Transverse colon (tissue), 4 donors: ENCODE results near the gene PRRX2.

Experiments used
- CTCF ChIP-seq, 5 experiments: fragments of 200-600 bp in 3 of 5; fragments of 450-650 bp in 2 of 5; sonication (generic) in 3 of 5; IDR thresholded peaks; 1 replicate in 2 of 5; 2 replicates in 3 of 5; pipeline ENCODE4 v1.5.1; 2016 to 2017; ENCODE audit warnings: antibody characterized with exemption in 5 of 5, inconsistent platforms in 3 of 5, mild to moderate bottlenecking in 2 of 5, moderate library complexity in 1 of 5
- POLR2A ChIP-seq: fragments of 450-650 bp; IDR thresholded peaks from one replicate; pipeline ENCODE4 v1.6.1; 2016; ENCODE audit warnings: antibody characterized with exemption, mild to moderate bottlenecking, moderate library complexity
- POLR2AphosphoS5 ChIP-seq, 3 donors: sonication (generic); formaldehyde crosslinking; IDR thresholded peaks; one replicate each; pipeline ENCODE4 v1.6.1; 2016; ENCODE audit warnings: antibody characterized with exemption in 3 of 3

- no peak for TF ChIP-seq CTCF (IDR thresholded peaks at IDR 0.05)
- TF ChIP-seq POLR2A: no peak
- no peak for TF ChIP-seq POLR2AphosphoS5 (IDR thresholded peaks at IDR 0.05)
Observed at GRCh38 chr9:129675620-129676019, 10.2 kb downstream of the PRRX2 start.
